ENCODE data around the gene DIO3. TPM values are rescaled to one million over a fixed set of nuclear protein-coding genes. Genes with fewer than 3 reads are reported as not detected.

DIO3 gene
- total RNA-seq, 1 experiment from 2014 or later: not detected

GRCh38 chr14:101584055-101584859, 23.0 kb downstream of the DIO3 start:
- ChIA-PET CTCF (interaction anchor here (0.6 to 0.9 kb wide), 2 partner anchors 32 to 853 kb away, joined by 3 read pairs; no protein-coding TSS in a partner anchor), POLR2A (ENCODE audit: low non-redundant PET) (no interaction called here)
- Histone ChIP-seq H3K9me3 (ENCODE audit: low read depth, low read length, poor library complexity, severe bottlenecking) (no peaks in the 10 kb centered on the region), H3K4me1 (ENCODE audit: insufficient read depth, low read length, poor library complexity, severe bottlenecking) (peaks cover 9% of the 10 kb centered on the region), H3K27me3 (replicated peaks; ENCODE audit: insufficient read depth, low read depth, low read length, poor library complexity) (no peaks in the 10 kb centered on the region), H3K4me3 (ENCODE audit: low read depth, low read length, poor library complexity, severe bottlenecking) (peak overlapping the region; percentile 45), H3K36me3 (ENCODE audit: insufficient read depth, low read length, poor library complexity, severe bottlenecking) (no peaks in the 10 kb centered on the region), H3K27ac (ENCODE audit: low read depth, low read length, poor library complexity, severe bottlenecking) (peak overlapping the region; percentile 80)
- peak; percentile 91 for DNase-seq (ENCODE audit: low spot score)
- TF ChIP-seq CTCF (conservative IDR thresholded peaks at IDR 0.05; ENCODE audit: low read depth, low read length) (no peak), EZH2 (IDR thresholded peaks at IDR 0.05; ENCODE audit: borderline replicate concordance, low read depth, low read length, poor library complexity, severe bottlenecking) (no peak)
- BruUV-seq (replicated peaks): no TSS peak
- intact Hi-C loops (cut with micrococcal nuclease; ENCODE audit: unreplicated experiment): no loop called here

- Histone ChIP-seq H3K27ac (ENCODE audit: low read depth, low read length, poor library complexity, severe bottlenecking) (no peak overlapping the region), H3K4me3 (ENCODE audit: low read depth, low read length, poor library complexity, severe bottlenecking) (no peak overlapping the region), H3K36me3 (ENCODE audit: insufficient read depth, low read length, poor library complexity, severe bottlenecking) (no peaks in the 10 kb centered on the region), H3K4me1 (ENCODE audit: insufficient read depth, low read length, poor library complexity, severe bottlenecking) (peaks cover 9% of the 10 kb centered on the region), H3K9me3 (ENCODE audit: low read depth, low read length, poor library complexity, severe bottlenecking) (no peaks in the 10 kb centered on the region), H3K27me3 (replicated peaks; ENCODE audit: insufficient read depth, low read depth, low read length, poor library complexity) (no peaks in the 10 kb centered on the region)
- intact Hi-C loops (cut with micrococcal nuclease; ENCODE audit: unreplicated experiment): no loop called here
- TF ChIP-seq EZH2 (IDR thresholded peaks at IDR 0.05; ENCODE audit: borderline replicate concordance, low read depth, low read length, poor library complexity, severe bottlenecking) (no peak), CTCF (conservative IDR thresholded peaks at IDR 0.05; ENCODE audit: low read depth, low read length) (no peak)
- DNase-seq (ENCODE audit: low spot score): no peak
- POLR2A ChIA-PET (ENCODE audit: low non-redundant PET): no interaction called here
- BruUV-seq (replicated peaks): no TSS peak
- CTCF ChIA-PET: interaction anchor here (0.6 kb wide), 1 partner anchor 852 kb away, joined by 3 read pairs; no protein-coding TSS in a partner anchor
These were observed 23.9 kb downstream of the DIO3 start for GRCh38 chr14:101585211-101585610.

GRCh38 chr14:101586531-101587430, 25.5 kb downstream of the DIO3 start:
- no peak overlapping the region for H3K27ac ChIP-seq (ENCODE audit: low read depth, low read length, poor library complexity, severe bottlenecking)
- ChIA-PET POLR2A (ENCODE audit: low non-redundant PET) (no interaction called here), CTCF (no interaction called here)
- TF ChIP-seq EZH2 (IDR thresholded peaks at IDR 0.05; ENCODE audit: borderline replicate concordance, low read depth, low read length, poor library complexity, severe bottlenecking) (no peak), CTCF (conservative IDR thresholded peaks at IDR 0.05; ENCODE audit: low read depth, low read length) (no peak)
- H3K27me3 ChIP-seq (replicated peaks; ENCODE audit: insufficient read depth, low read depth, low read length, poor library complexity): no peaks in the 10 kb centered on the region
- H3K36me3 ChIP-seq (ENCODE audit: insufficient read depth, low read length, poor library complexity, severe bottlenecking): no peaks in the 10 kb centered on the region
- intact Hi-C loops (cut with micrococcal nuclease; ENCODE audit: unreplicated experiment): no loop called here
- no peak for DNase-seq (ENCODE audit: low spot score)
- no peaks in the 10 kb centered on the region for H3K9me3 ChIP-seq (ENCODE audit: low read depth, low read length, poor library complexity, severe bottlenecking)
- H3K4me3 ChIP-seq (ENCODE audit: low read depth, low read length, poor library complexity, severe bottlenecking): no peak overlapping the region
- peaks cover 9% of the 10 kb centered on the region for H3K4me1 ChIP-seq (ENCODE audit: insufficient read depth, low read length, poor library complexity, severe bottlenecking)
- BruUV-seq (replicated peaks): no TSS peak
